GM23338 (cell line): ENCODE measurements around the gene TMEM170B. TPM values are rescaled to one million over a fixed set of nuclear protein-coding genes. Genes with fewer than 3 reads are reported as not detected.

Source experiments
- ATAC-seq: fragments of 200-7000 bp; cut with Tn5 transposase; 3 replicates; pipeline ENCODE4 v1.9.1; 2020
- DNase-seq: peaks from one replicate; pipeline ENCODE4 v3.0.0-alpha.2; 2015; ENCODE audit warnings: low spot score
- H2AFZ ChIP-seq: fragments of 200-600 bp; sonication (generic); 2 replicates; pipeline ENCODE4 v1.8.0; 2016; ENCODE audit warnings: antibody characterized with exemption, mild to moderate bottlenecking, moderate library complexity
- H3F3A ChIP-seq: fragments of 200-600 bp; sonication (generic); replicated peaks from 2 replicates; pipeline ENCODE4 v1.8.0; 2017; ENCODE audit warnings: antibody characterized with exemption, mixed run types, low read depth
- H3K27ac ChIP-seq: fragments of 200-600 bp; sonication (generic); 2 replicates; pipeline ENCODE4 v1.6.1; 2016; ENCODE audit warnings: low read depth
- H3K27me3 ChIP-seq: fragments of 200-600 bp; sonication (generic); 2 replicates; pipeline ENCODE4 v1.8.0; 2016; ENCODE audit warnings: mild to moderate bottlenecking, mixed run types, moderate library complexity; ENCODE audit not compliant: insufficient read depth
- H3K36me3 ChIP-seq: fragments of 200-600 bp; sonication (generic); 2 replicates; pipeline ENCODE4 v1.8.0; 2016; ENCODE audit warnings: mild to moderate bottlenecking; ENCODE audit not compliant: insufficient read depth
- H3K4me1 ChIP-seq: fragments of 200-600 bp; sonication (generic); 2 replicates; pipeline ENCODE4 v1.8.0; 2016; ENCODE audit warnings: mild to moderate bottlenecking, moderate library complexity; ENCODE audit not compliant: insufficient read depth
- H3K4me2 ChIP-seq: fragments of 200-600 bp; sonication (generic); 2 replicates; pipeline ENCODE4 v1.7.1; 2017; ENCODE audit warnings: mixed run types
- H3K4me3 ChIP-seq: fragments of 200-600 bp; sonication (generic); 2 replicates; pipeline ENCODE4 v1.6.1; 2016; ENCODE audit warnings: mixed run types
- H3K79me2 ChIP-seq: fragments of 200-600 bp; sonication (generic); replicated peaks from 2 replicates; pipeline ENCODE4 v1.8.0; 2017; ENCODE audit warnings: mild to moderate bottlenecking; ENCODE audit not compliant: insufficient read depth
- H3K9me2 ChIP-seq: fragments of 200-600 bp; sonication (generic); 2 replicates; pipeline ENCODE4 v1.8.0; 2017; ENCODE audit not compliant: insufficient read depth
- H4K20me1 ChIP-seq: fragments of 200-600 bp; sonication (generic); replicated peaks from 2 replicates; pipeline ENCODE4 v1.8.0; 2017; ENCODE audit warnings: mild to moderate bottlenecking; ENCODE audit not compliant: insufficient read depth
- H3K27ac Mint-ChIP-seq: 2 replicates; pipeline ENCODE4 v1.8.0; 2020; ENCODE audit warnings: inconsistent platforms, mild to moderate bottlenecking, moderate library complexity, mixed read lengths
- H3K27me3 Mint-ChIP-seq: 3 replicates; pipeline ENCODE4 v1.8.0; 2022; ENCODE audit warnings: low read depth, mild to moderate bottlenecking, moderate library complexity, mixed read lengths, inconsistent platforms; ENCODE audit not compliant: insufficient read depth, poor library complexity
- H3K36me3 Mint-ChIP-seq: 3 replicates; pipeline ENCODE4 v1.8.0; 2021; ENCODE audit warnings: low read depth, mild to moderate bottlenecking, inconsistent platforms, moderate library complexity, mixed read lengths
- H3K4me1 Mint-ChIP-seq: 3 replicates; pipeline ENCODE4 v1.8.0; 2020; ENCODE audit warnings: mild to moderate bottlenecking, inconsistent platforms, mixed read lengths
- H3K4me3 Mint-ChIP-seq: 3 replicates; pipeline ENCODE4 v1.8.0; 2021; ENCODE audit warnings: moderate library complexity, mild to moderate bottlenecking, inconsistent platforms, mixed read lengths
- H3K9me3 Mint-ChIP-seq: 3 replicates; pipeline ENCODE4 v1.8.0; 2020; ENCODE audit warnings: moderate library complexity, mild to moderate bottlenecking, inconsistent platforms, mixed read lengths
- CREB1 ChIP-seq: fragments of 250-450 bp; sonication (Bioruptor Pico); IDR thresholded peaks from 2 replicates; pipeline ENCODE4 v1.5.0; 2020; ENCODE audit warnings: low read depth, mild to moderate bottlenecking, moderate library complexity
- CTCF ChIP-seq, 2 experiments: fragments of 200-600 bp in 1 of 2; sonication (generic) in 1 of 2; conservative IDR thresholded peaks; 2 replicates each; pipeline versions ENCODE4 v1.5.1 to v1.6.1; 2016 to 2017; ENCODE audit warnings: antibody characterized with exemption in 2 of 2, low read depth in 2 of 2, mild to moderate bottlenecking in 2 of 2, moderate library complexity in 1 of 2
- JUNB ChIP-seq: IDR thresholded peaks from one replicate; pipeline ENCODE4 v1.6.1; 2016; ENCODE audit warnings: antibody characterized with exemption; ENCODE audit not compliant: unreplicated experiment
- NANOG ChIP-seq: IDR thresholded peaks from 2 replicates; pipeline ENCODE4 v1.6.1; 2016; ENCODE audit warnings: antibody characterized with exemption, borderline replicate concordance
- POLR2AphosphoS5 ChIP-seq: IDR thresholded peaks from 2 replicates; pipeline ENCODE4 v1.6.1; 2016; ENCODE audit warnings: antibody characterized with exemption, low read depth
- ZNF114 ChIP-seq: fragments of 250-450 bp; sonication (Bioruptor Pico); IDR thresholded peaks from 2 replicates; pipeline ENCODE4 v1.5.0; 2020; ENCODE audit warnings: mild to moderate bottlenecking, moderate library complexity
- long read RNA-seq: library from polyadenylated mRNA; unstranded; transcript quantifications from one replicate; pipeline ENCODE4 v2.0.0, GENCODE V29; 2020; ENCODE audit not compliant: unreplicated experiment
- polyA plus RNA-seq: library from polyadenylated mRNA; unstranded; fragments of >200 nt; fragmentation: Nextera tagmentation; extraction: Ambion mirVana; gene quantifications from 2 replicates; pipeline ENCODE4 v1.2.1, GENCODE V29; 2016
- total RNA-seq: library from RNA; depleted of rRNA; stranded (reverse); fragments of >200 nt; shearing (Covaris generic); gene quantifications from 2 replicates; pipeline ENCODE4 v1.2.3, GENCODE V29; 2014; rRNA removed
- TF ChIP-seq, protein P1 (sequence below): IDR thresholded peaks from 2 replicates; pipeline ENCODE4 v1.6.1; 2016; ENCODE audit warnings: antibody characterized with exemption

TMEM170B gene, protein sequence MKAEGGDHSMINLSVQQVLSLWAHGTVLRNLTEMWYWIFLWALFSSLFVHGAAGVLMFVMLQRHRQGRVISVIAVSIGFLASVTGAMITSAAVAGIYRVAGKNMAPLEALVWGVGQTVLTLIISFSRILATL
- total RNA-seq (6.9 and 8.6 TPM in 2 replicates), polyA plus RNA-seq (2.0 and 2.5 TPM in 2 replicates)
- long read RNA-seq = 0 reads

DNA sequence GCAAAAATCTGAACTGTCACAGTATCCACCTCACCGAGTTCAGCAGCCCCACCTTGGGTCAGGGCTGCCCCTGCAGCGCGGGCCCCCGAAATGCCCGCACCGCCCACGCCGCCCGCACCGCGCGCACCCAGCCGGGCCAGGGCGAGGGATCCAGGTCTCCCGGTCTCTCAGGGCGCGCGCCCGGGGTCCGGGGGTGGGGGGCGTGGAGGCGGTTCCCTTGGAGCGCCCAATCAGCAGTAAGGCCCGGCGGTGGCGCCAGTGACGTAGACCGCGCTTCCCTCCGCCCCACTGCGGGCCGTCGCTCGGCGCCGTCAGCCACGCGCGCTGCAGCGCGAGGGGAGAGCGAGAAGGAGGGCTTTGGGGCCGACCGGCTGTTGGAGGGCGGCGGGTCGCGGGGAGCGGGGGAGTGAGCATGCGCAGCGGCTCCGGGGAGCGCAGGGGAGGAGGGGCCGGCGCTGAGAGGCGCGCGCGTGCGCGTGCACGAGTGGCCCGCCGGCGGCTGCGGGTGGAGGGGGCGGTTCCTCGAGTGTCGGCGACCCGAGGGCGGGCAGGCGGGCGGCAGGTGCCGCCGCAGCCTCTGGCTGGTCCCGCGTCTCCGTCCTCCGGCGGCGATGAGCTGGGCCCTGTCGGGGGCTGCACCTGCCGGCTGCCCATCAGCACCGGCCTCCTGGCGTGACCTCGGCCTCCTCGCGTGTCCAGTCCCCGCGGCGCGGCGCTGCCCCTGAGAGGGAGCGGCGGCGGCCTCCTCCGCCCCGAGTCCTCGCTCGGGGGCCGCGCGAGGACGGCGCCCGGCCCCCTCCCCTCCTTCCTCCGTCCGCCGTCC, at the start of gene TMEM170B:
TMEM170B (plus strand) TSS at position 521 of the 823 bp plus-strand sequence. CDS start 529 bp downstream, outside the sequence.
- TF ChIP-seq ZNF114 (CRISPR knock-in tag) (no peak), POLR2AphosphoS5 (peak; percentile 61), CREB1 (CRISPR knock-in tag) (peak; percentile 88)
- no peaks in the 10 kb centered on the region for H4K20me1 ChIP-seq
- peak within 1 kb of the TSS; percentile 87 for H3K4me3 ChIP-seq
- H2AFZ ChIP-seq = peak within 1 kb of the TSS; percentile 92
- H3K4me3 Mint-ChIP-seq = peak within 1 kb of the TSS; percentile 82
- peaks cover 11% of the 10 kb centered on the region for H3K79me2 ChIP-seq
- H3K9me3 Mint-ChIP-seq = no peaks in the 10 kb centered on the region
- no peak within 1 kb of the TSS for H3K27ac ChIP-seq
- peaks cover 24% of the 10 kb centered on the region for H3K27me3 ChIP-seq
- H3K36me3 Mint-ChIP-seq = no peaks in the 10 kb centered on the region; the same call in 2 of the 3 replicates
- H3K36me3 ChIP-seq = no peaks in the 10 kb centered on the region
- DNase-seq (peak; percentile 89), ATAC-seq (peak; percentile 88)
- H3F3A ChIP-seq = no peaks in the 10 kb centered on the region
- H3K4me1 ChIP-seq = peaks cover 20% of the 10 kb centered on the region
- peaks cover 11% of the 10 kb centered on the region for H3K27me3 Mint-ChIP-seq
- no peak within 1 kb of the TSS for H3K27ac Mint-ChIP-seq
- H3K4me1 Mint-ChIP-seq = peaks cover 14% of the 10 kb centered on the region; the same call in 2 of the 3 replicates
- H3K9me2 ChIP-seq = no peaks in the 10 kb centered on the region
- peak within 1 kb of the TSS; percentile 88 for H3K4me2 ChIP-seq

DNA sequence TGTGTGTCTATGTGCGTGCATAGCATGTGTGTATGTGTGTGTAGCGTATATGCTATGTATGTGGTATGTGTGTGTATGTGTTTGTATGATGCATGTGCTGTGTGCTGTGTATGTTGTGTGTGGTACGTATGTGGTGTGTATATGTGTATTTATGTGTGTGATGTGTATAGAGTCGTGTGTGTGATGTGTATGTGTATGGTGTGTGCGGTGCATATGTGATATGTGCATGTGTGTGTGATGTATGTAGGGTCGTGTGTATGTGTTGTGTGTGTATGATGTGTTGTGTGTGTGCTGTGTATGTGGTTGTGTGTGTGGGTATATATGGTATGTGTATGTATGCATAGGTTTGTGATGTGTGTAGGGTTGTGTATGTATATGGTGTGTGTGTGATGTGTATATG, 46.6 kb upstream of the TMEM170B start:
- Histone ChIP-seq H3K27ac (no peak overlapping the region), H3K27me3 (no peaks in the 10 kb centered on the region), H3K4me2 (no peak overlapping the region), H3F3A (no peaks in the 10 kb centered on the region), H3K4me1 (peaks cover 3% of the 10 kb centered on the region), H3K36me3 (no peaks in the 10 kb centered on the region), H3K79me2 (no peaks in the 10 kb centered on the region), H4K20me1 (no peaks in the 10 kb centered on the region), H3K4me3 (no peak overlapping the region), H3K9me2 (peaks cover 5% of the 10 kb centered on the region; the same call in 1 of the 2 replicates), H2AFZ (no peak overlapping the region)
- Mint-ChIP-seq H3K9me3 (no peaks in the 10 kb centered on the region), H3K27ac (no peak overlapping the region), H3K4me3 (no peak overlapping the region), H3K4me1 (peaks cover 9% of the 10 kb centered on the region), H3K27me3 (no peaks in the 10 kb centered on the region), H3K36me3 (no peaks in the 10 kb centered on the region)
- no peak for ATAC-seq
- no peak for TF ChIP-seq JUNB
- no peak for TF ChIP-seq NANOG
- TF ChIP-seq POLR2AphosphoS5 = no peak
- DNase-seq = no peak

- Mint-ChIP-seq H3K27me3 (no peaks in the 10 kb centered on the region), H3K4me3 (no peak overlapping the region), H3K36me3 (no peaks in the 10 kb centered on the region), H3K4me1 (peaks cover 4% of the 10 kb centered on the region; the same call in 2 of the 3 replicates), H3K9me3 (no peaks in the 10 kb centered on the region), H3K27ac (no peak overlapping the region)
- Histone ChIP-seq H3K79me2 (no peaks in the 10 kb centered on the region), H3K4me2 (no peak overlapping the region), H3F3A (no peaks in the 10 kb centered on the region), H3K27ac (no peak overlapping the region), H3K4me1 (peaks cover 3% of the 10 kb centered on the region), H4K20me1 (no peaks in the 10 kb centered on the region), H3K4me3 (no peak overlapping the region), H2AFZ (no peak overlapping the region), H3K36me3 (no peaks in the 10 kb centered on the region), H3K9me2 (peaks cover 5% of the 10 kb centered on the region; the same call in 1 of the 2 replicates), H3K27me3 (no peaks in the 10 kb centered on the region)
- ATAC-seq (no peak), DNase-seq (no peak)
- TF ChIP-seq, protein P1, sequence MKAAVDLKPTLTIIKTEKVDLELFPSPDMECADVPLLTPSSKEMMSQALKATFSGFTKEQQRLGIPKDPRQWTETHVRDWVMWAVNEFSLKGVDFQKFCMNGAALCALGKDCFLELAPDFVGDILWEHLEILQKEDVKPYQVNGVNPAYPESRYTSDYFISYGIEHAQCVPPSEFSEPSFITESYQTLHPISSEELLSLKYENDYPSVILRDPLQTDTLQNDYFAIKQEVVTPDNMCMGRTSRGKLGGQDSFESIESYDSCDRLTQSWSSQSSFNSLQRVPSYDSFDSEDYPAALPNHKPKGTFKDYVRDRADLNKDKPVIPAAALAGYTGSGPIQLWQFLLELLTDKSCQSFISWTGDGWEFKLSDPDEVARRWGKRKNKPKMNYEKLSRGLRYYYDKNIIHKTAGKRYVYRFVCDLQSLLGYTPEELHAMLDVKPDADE = no peak
- TF ChIP-seq CTCF (conservative IDR thresholded peaks at IDR 0.05; ENCODE audit: low read depth in 2 of 2) (no peak), POLR2AphosphoS5 (no peak)
These were observed 45.7 kb upstream of the TMEM170B start for GRCh38 chr6:11491596-11492463.
